H9 (cell line): ENCODE results near the gene PTPRN2. TPM values are rescaled to one million over a fixed set of nuclear protein-coding genes. Genes with fewer than 3 reads are reported as not detected.
A peak's percentile ranks its signal among the peaks of the same experiment; 100 is the strongest.

Experiments used
- DNase-seq: peaks from one replicate; pipeline ENCODE4 v3.0.0-alpha.2; 2017
- H2AFZ ChIP-seq: one replicate; pipeline ENCODE4 v1.6.1; 2013; ENCODE audit warnings: mild to moderate bottlenecking, low read length, control low read depth, moderate library complexity
- H2AK5ac ChIP-seq: 2 replicates; pipeline ENCODE4 v1.6.1; 2013; ENCODE audit warnings: low read length, control low read depth, mixed read lengths; ENCODE audit not compliant: insufficient read length
- H2BK120ac ChIP-seq: one replicate; pipeline ENCODE4 v1.6.1; 2013; ENCODE audit warnings: low read depth, mild to moderate bottlenecking, low read length, control low read depth, inconsistent platforms; ENCODE audit not compliant: poor library complexity, severe bottlenecking
- H2BK12ac ChIP-seq: 2 replicates; pipeline ENCODE4 v1.6.1; 2013; ENCODE audit warnings: low read length, control low read depth, mixed read lengths, low read depth; ENCODE audit not compliant: insufficient read length
- H2BK15ac ChIP-seq: 2 replicates; pipeline ENCODE4 v1.6.1; 2013; ENCODE audit warnings: low read depth, low read length, control low read depth
- H2BK20ac ChIP-seq: one replicate; pipeline ENCODE4 v1.6.1; 2013; ENCODE audit warnings: low read depth, mild to moderate bottlenecking, low read length, control low read depth, inconsistent platforms; ENCODE audit not compliant: poor library complexity, severe bottlenecking
- H2BK5ac ChIP-seq: 2 replicates; pipeline ENCODE4 v1.6.1; 2013; ENCODE audit warnings: low read length, control low read depth, mixed read lengths; ENCODE audit not compliant: insufficient read length
- H3K14ac ChIP-seq: 2 replicates; pipeline ENCODE4 v1.6.1; 2013; ENCODE audit warnings: low read length, control low read depth; ENCODE audit not compliant: insufficient read depth
- H3K18ac ChIP-seq: 2 replicates; pipeline ENCODE4 v1.6.1; 2013; ENCODE audit warnings: low read depth, mild to moderate bottlenecking, mixed read lengths, low read length, control low read depth; ENCODE audit not compliant: insufficient read length
- H3K23ac ChIP-seq: 2 replicates; pipeline ENCODE4 v1.6.1; 2013; ENCODE audit warnings: low read length, control low read depth, mixed read lengths, low read depth; ENCODE audit not compliant: insufficient read length
- H3K23me2 ChIP-seq: 2 replicates; pipeline ENCODE4 v1.6.1; 2013; ENCODE audit warnings: low read depth, mild to moderate bottlenecking, mixed read lengths, low read length, control low read depth; ENCODE audit not compliant: insufficient read length, poor library complexity, severe bottlenecking
- H3K27ac ChIP-seq: 2 replicates; pipeline ENCODE4 v1.5.1; 2013; ENCODE audit warnings: low read length, control low read depth, mixed read lengths, low read depth; ENCODE audit not compliant: insufficient read length
- H3K27me3 ChIP-seq: 2 replicates; pipeline ENCODE4 v1.6.1; 2013; ENCODE audit warnings: low read length, control low read depth, inconsistent platforms; ENCODE audit not compliant: insufficient read depth
- H3K4ac ChIP-seq: 2 replicates; pipeline ENCODE4 v1.6.1; 2013; ENCODE audit warnings: low read depth, mild to moderate bottlenecking, control low read depth, inconsistent platforms, low read length, moderate library complexity
- H3K4me1 ChIP-seq: 2 replicates; pipeline ENCODE4 v1.6.1; 2013; ENCODE audit warnings: low read length, control low read depth, inconsistent platforms; ENCODE audit not compliant: insufficient read depth
- H3K4me2 ChIP-seq: 2 replicates; pipeline ENCODE4 v1.6.1; 2013; ENCODE audit warnings: low read length, control low read depth, mixed read lengths; ENCODE audit not compliant: insufficient read length, insufficient read depth
- H3K56ac ChIP-seq: 2 replicates; pipeline ENCODE4 v1.6.1; 2013; ENCODE audit warnings: low read depth, mild to moderate bottlenecking, mixed read lengths, low read length, control low read depth; ENCODE audit not compliant: insufficient read length
- H3K79me1 ChIP-seq: 2 replicates; pipeline ENCODE4 v1.6.1; 2013; ENCODE audit warnings: low read depth, mild to moderate bottlenecking, moderate library complexity, low read length, control low read depth, inconsistent platforms; ENCODE audit not compliant: insufficient read depth, poor library complexity, severe bottlenecking
- H3K79me2 ChIP-seq: 2 replicates; pipeline ENCODE4 v1.6.1; 2013; ENCODE audit warnings: low read length, control low read depth, inconsistent platforms; ENCODE audit not compliant: insufficient read depth
- H3K9ac ChIP-seq: 2 replicates; pipeline ENCODE4 v1.6.1; 2013; ENCODE audit warnings: low read length, control low read depth, mixed read lengths; ENCODE audit not compliant: insufficient read length; ENCODE audit errors: extremely low read depth
- H3K9me3 ChIP-seq: one replicate; pipeline ENCODE4 v1.6.1; 2013; ENCODE audit warnings: low read depth, low read length, inconsistent platforms; ENCODE audit not compliant: control insufficient read depth
- H3T11ph ChIP-seq: one replicate; pipeline ENCODE4 v1.6.1; 2013; ENCODE audit warnings: mild to moderate bottlenecking, low read length, control low read depth, inconsistent platforms
- H4K20me1 ChIP-seq: one replicate; pipeline ENCODE4 v1.6.1; 2013; ENCODE audit not compliant: control insufficient read depth, insufficient read length, insufficient read depth
- H4K5ac ChIP-seq: 2 replicates; pipeline ENCODE4 v1.6.1; 2013; ENCODE audit warnings: low read depth, mild to moderate bottlenecking, mixed read lengths, low read length, control low read depth; ENCODE audit not compliant: insufficient read length
- H4K8ac ChIP-seq: replicated peaks from 2 replicates; pipeline ENCODE4 v1.6.1; 2013; ENCODE audit warnings: low read length, control low read depth, mixed read lengths, low read depth; ENCODE audit not compliant: insufficient read length
- H4K91ac ChIP-seq: 2 replicates; pipeline ENCODE4 v1.6.1; 2013; ENCODE audit warnings: low read depth, mild to moderate bottlenecking, moderate library complexity, mixed read lengths, low read length, control low read depth; ENCODE audit not compliant: insufficient read length
- H3K27ac Mint-ChIP-seq, 3 experiments: 2 replicates in 2 of 3; 3 replicates in 1 of 3; pipeline ENCODE4 v1.8.0; 2020 to 2021; ENCODE audit warnings: mixed read lengths in 3 of 3, mild to moderate bottlenecking in 1 of 3, moderate library complexity in 1 of 3
- H3K27me3 Mint-ChIP-seq: 2 replicates; pipeline ENCODE4 v1.8.0; 2021; ENCODE audit warnings: low read depth, mild to moderate bottlenecking, moderate library complexity, mixed read lengths
- H3K36me3 Mint-ChIP-seq, 3 experiments: 2 replicates in 2 of 3; 3 replicates in 1 of 3; pipeline ENCODE4 v1.8.0; 2020 to 2021; ENCODE audit warnings: low read depth in 3 of 3, mixed read lengths in 3 of 3; ENCODE audit not compliant: insufficient read depth in 1 of 3
- H3K4me1 Mint-ChIP-seq, 2 experiments: 2 replicates each; pipeline ENCODE4 v1.8.0; 2020; ENCODE audit warnings: mixed read lengths in 2 of 2
- H3K4me3 Mint-ChIP-seq, 2 experiments: 2 replicates in 1 of 2; 3 replicates in 1 of 2; pipeline ENCODE4 v1.8.0; 2020 to 2021; ENCODE audit warnings: mild to moderate bottlenecking in 2 of 2, mixed read lengths in 2 of 2, moderate library complexity in 1 of 2
- H3K9me3 Mint-ChIP-seq, 2 experiments: 2 replicates in 1 of 2; 3 replicates in 1 of 2; pipeline ENCODE4 v1.8.0; 2020; ENCODE audit warnings: mild to moderate bottlenecking in 2 of 2, mixed read lengths in 2 of 2, moderate library complexity in 1 of 2
- WGBS: extraction: QIAGEN DNeasy Blood & Tissue Kit; methylation state at CpG from one replicate; pipeline ENCODE4 v1.1.7; 2013; ENCODE audit warnings: missing lambda C conversion rate, low lambda C conversion rate, mixed read lengths; ENCODE audit not compliant: insufficient read length; ENCODE audit errors: extremely low coverage; 5-methylcytosine and 5-hydroxymethylcytosine counted together
- total RNA-seq: library from RNA; stranded (reverse); gene quantifications from 2 replicates; pipeline ENCODE4 v1.2.1, GENCODE V29; 2021
- TF ChIP-seq, protein P1 (sequence below): fragments of 200-600 bp; sonication (generic); conservative IDR thresholded peaks from 3 replicates; pipeline ENCODE4 v1.8.0; 2021; ENCODE audit warnings: antibody characterized with exemption, mild to moderate bottlenecking

PTPRN2 gene
- total RNA-seq, 1 experiment from 2014 or later = 5.2 TPM

DNA sequence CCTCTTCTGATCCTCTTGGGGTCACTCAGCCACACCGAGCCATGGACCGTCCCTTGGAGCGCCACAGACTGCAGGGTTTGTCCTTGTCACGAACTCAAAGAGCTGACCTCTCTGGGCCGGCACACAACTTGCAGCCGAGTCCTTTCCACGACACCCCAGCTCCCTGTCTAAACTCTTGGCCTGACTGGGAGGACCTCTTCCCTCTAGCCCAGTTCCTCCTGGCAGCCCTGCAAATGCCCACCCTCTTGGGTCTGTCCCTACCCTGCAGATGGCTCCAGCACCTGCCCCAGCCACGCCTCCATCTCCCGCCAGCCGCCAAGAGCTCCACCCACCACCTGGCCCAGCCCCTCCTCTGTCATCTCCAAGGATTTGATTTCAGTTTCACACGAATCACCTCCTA, 911.6 kb downstream of the PTPRN2 start:
- Mint-ChIP-seq H3K4me1 (peaks cover 13 to 44% of the 10 kb centered on the region in 2 experiments), H3K27ac (no peak overlapping the region), H3K27me3 (peaks cover 100% of the 10 kb centered on the region), H3K9me3 (no peaks in the 10 kb centered on the region), H3K4me3 (no peak overlapping the region), H3K36me3 (no peaks in the 10 kb centered on the region; a peak in 1 of 7 replicates)
- Histone ChIP-seq H3K4me2 (no peak overlapping the region), H2BK15ac (no peak overlapping the region), H3K4ac (no peak overlapping the region), H3K27me3 (peaks cover 12% of the 10 kb centered on the region; the same call in 1 of the 2 replicates), H3K56ac (no peak overlapping the region), H3K79me2 (no peaks in the 10 kb centered on the region), H4K20me1 (peaks cover 4% of the 10 kb centered on the region), H2BK5ac (no peak overlapping the region), H3K4me1 (no peaks in the 10 kb centered on the region), H3K9ac (no peak overlapping the region), H3K9me3 (no peaks in the 10 kb centered on the region), H3K79me1 (no peaks in the 10 kb centered on the region), H2BK12ac (no peak overlapping the region), H2AFZ (no peak overlapping the region), H3K23me2 (no peaks in the 10 kb centered on the region), H3K14ac (no peak overlapping the region), H4K8ac (no peak overlapping the region), H3K23ac (no peak overlapping the region), H2BK120ac (no peak overlapping the region), H3K27ac (no peak overlapping the region), H4K5ac (no peak overlapping the region), H2BK20ac (no peak overlapping the region), H3T11ph (no peak overlapping the region), H2AK5ac (no peak overlapping the region), H4K91ac (no peak overlapping the region), H3K18ac (no peak overlapping the region)
- TF ChIP-seq, protein P1, sequence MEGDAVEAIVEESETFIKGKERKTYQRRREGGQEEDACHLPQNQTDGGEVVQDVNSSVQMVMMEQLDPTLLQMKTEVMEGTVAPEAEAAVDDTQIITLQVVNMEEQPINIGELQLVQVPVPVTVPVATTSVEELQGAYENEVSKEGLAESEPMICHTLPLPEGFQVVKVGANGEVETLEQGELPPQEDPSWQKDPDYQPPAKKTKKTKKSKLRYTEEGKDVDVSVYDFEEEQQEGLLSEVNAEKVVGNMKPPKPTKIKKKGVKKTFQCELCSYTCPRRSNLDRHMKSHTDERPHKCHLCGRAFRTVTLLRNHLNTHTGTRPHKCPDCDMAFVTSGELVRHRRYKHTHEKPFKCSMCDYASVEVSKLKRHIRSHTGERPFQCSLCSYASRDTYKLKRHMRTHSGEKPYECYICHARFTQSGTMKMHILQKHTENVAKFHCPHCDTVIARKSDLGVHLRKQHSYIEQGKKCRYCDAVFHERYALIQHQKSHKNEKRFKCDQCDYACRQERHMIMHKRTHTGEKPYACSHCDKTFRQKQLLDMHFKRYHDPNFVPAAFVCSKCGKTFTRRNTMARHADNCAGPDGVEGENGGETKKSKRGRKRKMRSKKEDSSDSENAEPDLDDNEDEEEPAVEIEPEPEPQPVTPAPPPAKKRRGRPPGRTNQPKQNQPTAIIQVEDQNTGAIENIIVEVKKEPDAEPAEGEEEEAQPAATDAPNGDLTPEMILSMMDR = no peak
- WGBS = no CpG with 5 or more reads among the region's 11 CpGs
- peak; percentile 52 for DNase-seq
